Stimulated activated CD4-positive, alpha-beta T cell treated with anti-CD3 and anti-CD28 coated beads, Interleukin-1b, Interleukin-23, amount 100 ng/mL, for 24 hours (primary cell): ENCODE measurements around the gene RAB6B.

Source experiments
- DNase-seq, 4 experiments: peaks; one replicate each; pipeline ENCODE4 v3.0.0-alpha.2; 2020; ENCODE audit warnings: low read depth in 4 of 4, low spot score in 1 of 4

Gene RAB6B

GRCh38 chr3:133881939-133882825, 13.5 kb downstream of the RAB6B start:
- no peak for DNase-seq

GRCh38 chr3:133881492-133881891, 14.2 kb downstream of the RAB6B start:
- DNase-seq = no peak

GRCh38 chr3:133880886-133881455, 14.7 kb downstream of the RAB6B start:
- DNase-seq = no peak

GRCh38 chr3:133880287-133880686, 15.4 kb downstream of the RAB6B start:
- no peak for DNase-seq

GRCh38 chr3:133878518-133878917, 17.2 kb downstream of the RAB6B start:
- no peak for DNase-seq

- no peak for DNase-seq
These were observed 18.5 kb downstream of the RAB6B start for GRCh38 chr3:133877221-133877620.

GRCh38 chr3:133874761-133875438, 20.8 kb downstream of the RAB6B start:
- no peak for DNase-seq

- DNase-seq = no peak
These were observed 21.3 kb downstream of the RAB6B start for GRCh38 chr3:133874344-133874743.

GRCh38 chr3:133872781-133873180, 22.9 kb downstream of the RAB6B start:
- DNase-seq = no peak

GRCh38 chr3:133872161-133872560, 23.5 kb downstream of the RAB6B start:
- no peak for DNase-seq

GRCh38 chr3:133871368-133872090, 24.2 kb downstream of the RAB6B start:
- no peak for DNase-seq

- no peak for DNase-seq
These were observed 24.9 kb downstream of the RAB6B start for GRCh38 chr3:133870822-133871221.

GRCh38 chr3:133869586-133869985, 26.1 kb downstream of the RAB6B start:
- no peak for DNase-seq

GRCh38 chr3:133868758-133869475, 26.8 kb downstream of the RAB6B start:
- no peak for DNase-seq

- DNase-seq = no peak
These were observed 27.5 kb downstream of the RAB6B start for GRCh38 chr3:133868186-133868585.

- DNase-seq = no peak
These were observed 29.5 kb downstream of the RAB6B start for GRCh38 chr3:133866141-133866540.

- no peak for DNase-seq
These were observed 30.4 kb downstream of the RAB6B start for GRCh38 chr3:133865136-133865855.

GRCh38 chr3:133864616-133865015, 31.1 kb downstream of the RAB6B start:
- no peak for DNase-seq

GRCh38 chr3:133863911-133864310, 31.8 kb downstream of the RAB6B start:
- no peak for DNase-seq

GRCh38 chr3:133862161-133862560, 33.5 kb downstream of the RAB6B start:
- no peak for DNase-seq
